Measurements from ENCODE around the gene MTSS2.
"Not testable (repeated sequence)": the region's sequence is repeated elsewhere in the genome, so short reads cannot be mapped to it uniquely, and the experiment has no call there.

The MTSS2 gene

GRCh38 chr16:70651524-70651923 is 34.3 kb downstream of the MTSS2 start:
- no peak for DNase-seq (ENCODE audit: low read depth)

- DNase-seq (ENCODE audit: low read depth), result no peak
Observed at GRCh38 chr16:70650216-70650615, 35.6 kb downstream of the MTSS2 start.

GRCh38 chr16:70649300-70649699 is 36.6 kb downstream of the MTSS2 start:
- DNase-seq (ENCODE audit: low read depth), result no peak

GRCh38 chr16:70648606-70649005 is 37.2 kb downstream of the MTSS2 start:
- no peak for DNase-seq (ENCODE audit: low read depth)

- DNase-seq (ENCODE audit: low read depth), result no peak
Observed at GRCh38 chr16:70647441-70648359, 38.2 kb downstream of the MTSS2 start.

- no peak for DNase-seq (ENCODE audit: low read depth)
Observed at GRCh38 chr16:70646260-70647241, 39.3 kb downstream of the MTSS2 start, which contains the start of gene IL34. Gene IL34, plus strand, starts transcription at chr16:70646559. Its CDS starts 389 bp downstream, at chr16:70646948.

- DNase-seq (ENCODE audit: low read depth), result no peak
Observed at GRCh38 chr16:70644763-70645597, 40.9 kb downstream of the MTSS2 start.

GRCh38 chr16:70643264-70643663 is 42.6 kb downstream of the MTSS2 start:
- DNase-seq (ENCODE audit: low read depth), result not testable (repeated sequence)

GRCh38 chr16:70642633-70643032 is 43.2 kb downstream of the MTSS2 start:
- no peak for DNase-seq (ENCODE audit: low read depth)

GRCh38 chr16:70638814-70639792 is 46.8 kb downstream of the MTSS2 start:
- no peak for DNase-seq (ENCODE audit: low read depth)

Measured in HS-5 (cell line).